Measurements from ENCODE around the gene IL22RA1.

The IL22RA1 gene

DNA sequence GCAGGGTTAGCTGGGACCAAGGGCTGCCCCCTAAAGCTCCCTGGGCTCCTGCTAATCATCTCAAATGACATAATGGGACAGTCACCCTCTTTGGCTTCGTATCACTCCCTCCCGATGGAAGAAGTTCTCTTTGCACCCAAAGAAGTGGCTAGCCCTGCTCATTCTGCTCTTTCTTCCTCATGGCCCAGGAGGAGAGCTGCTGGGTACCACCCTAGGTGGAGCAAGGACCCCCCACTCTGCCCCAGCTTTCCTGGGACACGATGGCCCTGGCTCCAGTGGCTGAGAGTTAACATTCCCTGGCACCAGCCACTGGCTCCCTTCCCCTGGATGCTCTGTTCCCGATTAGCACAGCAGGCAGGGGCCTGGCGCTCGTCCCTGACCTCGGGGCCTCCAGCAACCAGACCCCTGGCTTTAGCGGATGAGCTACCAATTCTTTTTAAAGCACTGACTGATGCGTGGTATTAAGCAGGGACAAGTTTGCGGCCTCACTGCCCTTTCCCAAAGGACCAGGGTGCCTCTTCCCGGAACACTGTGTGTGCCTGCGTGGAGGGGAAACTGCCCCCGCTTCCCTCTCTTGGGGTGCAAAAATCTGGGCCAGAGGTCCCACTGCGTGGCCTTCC, 32.2 kb downstream of the IL22RA1 start:
- no peak for DNase-seq

DNA sequence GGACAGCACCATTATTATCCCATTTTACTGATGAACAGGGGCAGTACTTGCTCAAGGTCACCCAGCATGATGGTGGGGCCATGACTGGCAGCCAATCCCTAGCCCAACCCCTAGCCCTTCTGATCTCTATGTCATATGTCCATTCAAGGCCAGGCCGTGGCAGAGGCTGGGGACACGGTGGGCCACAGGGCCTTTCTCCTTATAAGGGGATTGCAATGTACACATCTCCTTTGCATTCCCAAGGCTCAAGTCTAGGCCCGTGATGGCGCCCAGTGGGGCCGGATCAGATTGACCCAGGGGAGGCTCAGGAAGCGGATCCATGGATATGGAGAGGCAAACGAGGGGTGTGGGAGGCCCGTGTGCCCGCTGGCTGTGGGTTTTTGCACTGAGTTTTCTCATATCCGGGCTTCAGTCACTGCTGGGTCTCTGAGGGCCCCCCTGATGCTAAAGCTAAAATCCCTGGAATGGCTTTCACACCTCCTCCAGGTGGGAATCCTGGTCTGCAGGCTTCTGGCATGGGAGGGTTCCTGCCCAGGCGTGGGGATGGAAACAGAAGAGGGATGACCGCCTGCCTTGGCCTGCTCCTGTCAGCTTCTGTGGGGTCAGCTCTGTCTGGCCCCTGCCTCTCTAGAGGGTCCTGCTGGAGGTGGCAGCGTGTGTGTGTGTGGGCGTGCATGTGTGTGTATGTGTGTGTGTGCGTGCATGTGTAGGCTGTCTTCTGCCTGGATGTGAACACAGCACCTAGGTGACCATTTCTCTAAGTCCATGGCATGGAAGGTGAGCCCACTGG, 33.1 kb downstream of the IL22RA1 start:
- no peak for DNase-seq

GRCh38 chr1:24109166-24109483, 33.8 kb downstream of the IL22RA1 start:
- no peak for DNase-seq

- no peak for DNase-seq
Measured at GRCh38 chr1:24108334-24109165, 34.4 kb downstream of the IL22RA1 start.

DNA sequence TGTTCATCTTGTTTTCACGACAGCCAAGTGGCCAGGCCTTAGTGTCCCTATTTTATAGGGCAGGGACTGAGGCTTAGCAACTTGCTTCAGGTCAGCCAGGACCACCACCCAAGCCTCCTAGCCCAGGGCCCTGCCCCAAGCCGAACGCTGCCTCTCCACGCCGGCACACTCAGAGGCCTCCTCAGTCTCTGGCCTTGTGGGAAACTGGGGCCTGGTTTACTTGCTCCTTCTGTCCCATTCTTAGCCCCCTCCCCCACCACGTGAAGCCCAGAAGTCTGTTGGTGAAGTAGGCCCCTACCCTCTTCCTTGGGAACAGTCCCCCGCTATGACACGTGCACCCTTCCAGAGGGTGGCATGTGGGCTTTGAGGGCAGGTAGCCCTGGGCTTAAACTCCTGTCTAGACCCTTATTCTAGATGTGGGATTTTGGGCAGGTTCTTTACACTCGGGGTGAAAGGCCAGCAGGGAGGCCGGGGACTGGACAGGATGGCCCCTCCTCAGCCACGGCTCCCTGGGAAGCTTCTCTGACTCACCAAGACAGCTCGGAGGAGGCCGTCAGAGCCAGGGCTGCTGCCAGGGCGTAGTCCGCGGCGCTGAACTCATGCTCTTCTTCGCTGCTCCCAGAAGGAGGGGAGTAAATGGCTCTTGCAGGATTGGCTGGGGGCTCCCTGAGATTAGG, 35.3 kb downstream of the IL22RA1 start:
- DNase-seq = no peak

GRCh38 chr1:24105368-24106160, 37.4 kb downstream of the IL22RA1 start:
- DNase-seq = no peak

- no peak for DNase-seq
Measured at GRCh38 chr1:24104854-24105253, 38.1 kb downstream of the IL22RA1 start.

- no peak for DNase-seq
Measured at GRCh38 chr1:24103879-24104278, 39.1 kb downstream of the IL22RA1 start.

DNA sequence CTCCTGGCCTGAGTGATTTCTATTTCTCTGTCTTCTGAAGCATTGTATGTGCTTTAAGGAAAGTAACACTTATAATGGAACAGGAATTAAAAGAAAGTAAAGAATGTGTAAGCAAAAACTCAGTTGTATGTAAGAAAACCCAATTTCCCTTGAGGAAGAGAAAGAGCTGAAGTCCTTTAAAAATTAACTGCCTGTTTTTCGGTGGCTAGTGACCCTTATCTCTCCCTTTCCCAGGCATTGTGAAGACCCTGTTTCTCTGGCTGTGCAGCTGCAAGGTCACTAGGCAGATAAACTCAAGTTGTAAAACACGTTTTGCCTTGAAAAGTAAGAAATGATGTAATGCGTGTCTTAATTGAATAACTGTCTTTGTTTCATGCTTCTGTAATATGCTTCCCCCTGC, 39.5 kb downstream of the IL22RA1 start:
- DNase-seq = no peak

DNA sequence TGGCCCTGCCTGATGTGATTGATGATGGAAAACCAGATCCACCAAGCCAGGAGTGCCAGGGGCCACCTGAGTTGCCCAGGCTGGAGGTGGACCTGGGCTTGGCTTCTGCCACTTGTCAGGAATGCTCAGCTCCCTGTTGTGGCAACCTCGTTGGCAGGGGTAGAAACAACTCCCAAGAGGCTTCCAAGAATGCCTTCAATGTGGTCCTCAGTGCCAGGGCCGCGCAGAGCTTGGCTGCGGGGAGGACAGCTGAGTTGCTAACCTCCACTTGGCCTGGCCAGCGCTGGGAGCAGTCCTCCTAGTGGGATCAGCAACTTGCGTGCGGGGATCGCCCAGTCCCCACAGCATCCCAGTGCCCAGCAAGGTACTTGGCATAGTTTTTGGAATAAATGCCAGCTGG, 40.0 kb downstream of the IL22RA1 start:
- no peak for DNase-seq

- no peak for DNase-seq
Measured at GRCh38 chr1:24101796-24102586, 40.9 kb downstream of the IL22RA1 start.

DNA sequence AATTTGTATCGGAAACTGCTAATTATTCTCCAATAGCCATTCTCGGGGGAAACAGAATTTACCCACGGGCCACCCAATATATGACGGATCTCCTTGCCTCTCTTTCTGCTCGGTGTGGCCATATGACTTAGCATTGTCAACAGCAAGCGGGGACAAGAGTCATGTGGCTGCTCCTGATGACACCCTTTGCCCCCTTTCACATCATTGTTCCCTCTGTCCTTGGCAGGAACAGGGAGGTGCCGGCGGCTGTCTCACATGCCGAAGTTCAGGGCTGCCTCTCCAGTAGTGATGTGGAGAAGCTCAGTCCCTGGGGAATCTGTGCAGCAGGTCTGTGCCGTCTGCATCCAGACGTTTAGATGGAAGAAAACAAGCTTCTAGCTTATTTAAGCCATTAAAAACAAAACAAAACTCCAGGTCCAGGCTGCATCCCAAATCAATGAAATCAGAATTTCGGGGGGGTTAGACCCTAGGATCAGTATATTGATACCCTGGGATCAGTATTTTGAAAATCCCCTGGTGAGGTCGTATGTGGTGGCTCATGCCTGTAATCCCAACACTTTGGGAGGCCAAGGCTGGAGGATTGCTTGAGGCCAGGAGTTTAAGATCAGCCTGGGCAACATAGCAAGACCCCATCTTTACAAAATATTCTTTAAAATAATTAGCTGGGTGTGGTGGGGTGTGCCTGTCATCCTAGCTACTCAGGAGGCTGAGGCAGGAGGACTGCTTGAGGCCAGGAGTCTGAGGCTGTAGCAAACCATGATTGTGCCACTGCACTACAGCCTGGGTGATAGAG, 41.8 kb downstream of the IL22RA1 start:
- no peak for DNase-seq

DNA sequence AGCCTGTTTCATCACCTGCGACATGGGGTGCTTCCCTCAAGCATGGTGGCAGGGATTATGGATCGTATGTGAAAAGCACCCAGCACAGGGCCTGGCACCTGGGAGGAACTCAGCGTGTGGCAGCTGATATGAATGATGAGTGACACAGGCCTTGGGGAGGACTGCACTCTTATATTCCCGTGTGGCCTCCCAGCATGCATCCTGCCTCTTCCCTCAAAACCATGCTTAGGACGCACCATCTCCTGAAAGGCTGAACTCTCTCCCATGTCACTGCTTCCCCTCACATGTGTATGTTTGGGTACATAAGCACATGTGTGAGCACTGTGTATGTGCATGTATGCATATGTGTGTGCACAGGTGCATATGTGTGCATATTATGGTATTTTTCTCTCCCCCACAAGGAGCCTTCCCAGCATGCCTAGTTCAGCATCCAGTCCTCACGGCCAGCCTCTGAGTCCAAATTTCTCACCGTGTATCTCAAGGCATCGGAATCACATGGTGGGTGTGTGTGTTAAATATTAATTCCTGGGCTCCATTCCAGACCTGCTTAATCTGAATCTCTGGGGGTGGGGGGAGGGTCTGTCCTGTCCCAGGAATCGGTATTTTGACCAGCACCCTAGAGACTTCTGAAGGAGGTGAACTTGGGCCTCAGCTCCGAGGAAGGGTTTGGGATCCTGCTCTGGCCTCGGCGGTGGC, 43.8 kb downstream of the IL22RA1 start:
- DNase-seq = no peak

GRCh38 chr1:24098102-24098501, 44.8 kb downstream of the IL22RA1 start:
- DNase-seq = no peak

- DNase-seq = no peak
Measured at GRCh38 chr1:24097663-24098062, 45.3 kb downstream of the IL22RA1 start.

DNA sequence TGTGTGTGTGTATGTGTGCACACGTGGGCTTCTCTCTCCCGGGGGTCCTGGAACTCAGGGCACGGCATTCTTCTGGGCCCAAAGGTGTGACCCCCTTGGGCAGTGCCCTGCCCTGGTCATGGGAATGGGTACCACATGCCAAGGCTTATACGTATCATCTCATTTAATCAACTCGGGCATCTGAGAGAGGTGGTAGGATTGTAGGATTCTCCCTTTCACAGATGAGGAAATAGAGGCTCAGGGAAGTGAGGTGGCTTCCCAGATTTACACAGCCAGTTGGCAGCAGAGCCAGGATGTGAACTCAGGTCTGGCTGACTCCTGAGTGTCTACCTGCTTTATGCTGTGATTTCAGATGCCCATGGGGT, 46.2 kb downstream of the IL22RA1 start:
- no peak for DNase-seq

- no peak for DNase-seq
Measured at GRCh38 chr1:24096009-24096738, 46.8 kb downstream of the IL22RA1 start.

GRCh38 chr1:24095140-24095859, 47.6 kb downstream of the IL22RA1 start:
- no peak for DNase-seq

DNA sequence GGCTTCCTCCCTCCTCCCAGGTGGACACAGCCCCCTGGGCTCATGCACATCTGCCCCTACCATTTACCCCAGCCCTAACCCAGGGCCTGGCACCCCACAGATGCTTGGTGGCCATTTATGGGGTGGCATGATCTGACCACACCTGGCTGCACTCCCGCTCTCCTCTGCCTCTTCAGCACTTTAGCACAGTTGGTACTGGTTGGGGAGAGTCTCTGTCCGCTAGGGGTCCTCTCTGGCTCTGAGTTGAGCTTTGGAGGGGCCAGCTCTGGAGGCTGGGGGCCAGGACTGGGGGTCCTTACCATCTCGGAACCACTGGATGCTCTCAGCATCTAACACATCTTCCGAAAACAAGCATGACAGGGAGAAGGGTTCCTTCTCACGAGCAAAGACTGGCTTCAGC, 48.4 kb downstream of the IL22RA1 start:
- no peak for DNase-seq

All from GF-D8 (cell line).